GM21390 (cell line): ENCODE measurements around the gene NGDN.

ENCODE experiments used
- ATAC-seq: cut with Tn5 transposase; IDR thresholded peaks from one replicate; pipeline ENCODE4 v1.9.1; 2021; ENCODE audit not compliant: unreplicated experiment

The NGDN gene

GRCh38 chr14:23468704-23469126, 788 bp upstream of the NGDN start:
- ATAC-seq = no peak

GRCh38 chr14:23469906-23470403, 452 bp downstream of the NGDN start:
- no peak for ATAC-seq

DNA sequence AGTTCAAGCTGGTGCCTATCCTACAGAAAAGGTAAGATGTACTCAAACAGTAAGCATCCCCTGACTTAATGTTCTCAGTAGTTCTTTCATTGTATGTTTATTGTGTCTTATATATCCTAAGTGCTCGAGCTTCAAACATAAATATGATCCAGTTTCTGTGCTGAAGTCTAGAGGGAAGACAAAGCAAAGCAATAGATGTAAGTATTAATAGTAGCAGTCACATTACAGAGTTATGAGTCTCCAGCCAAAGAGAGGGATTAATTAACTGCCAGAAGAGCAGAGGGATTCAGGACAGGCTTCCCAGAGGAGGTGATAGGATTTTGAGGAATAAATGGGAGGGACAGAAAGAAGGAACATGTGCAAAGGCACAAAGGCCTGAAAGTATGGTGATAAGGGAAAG, 1.4 kb downstream of the NGDN start:
- no peak for ATAC-seq

DNA sequence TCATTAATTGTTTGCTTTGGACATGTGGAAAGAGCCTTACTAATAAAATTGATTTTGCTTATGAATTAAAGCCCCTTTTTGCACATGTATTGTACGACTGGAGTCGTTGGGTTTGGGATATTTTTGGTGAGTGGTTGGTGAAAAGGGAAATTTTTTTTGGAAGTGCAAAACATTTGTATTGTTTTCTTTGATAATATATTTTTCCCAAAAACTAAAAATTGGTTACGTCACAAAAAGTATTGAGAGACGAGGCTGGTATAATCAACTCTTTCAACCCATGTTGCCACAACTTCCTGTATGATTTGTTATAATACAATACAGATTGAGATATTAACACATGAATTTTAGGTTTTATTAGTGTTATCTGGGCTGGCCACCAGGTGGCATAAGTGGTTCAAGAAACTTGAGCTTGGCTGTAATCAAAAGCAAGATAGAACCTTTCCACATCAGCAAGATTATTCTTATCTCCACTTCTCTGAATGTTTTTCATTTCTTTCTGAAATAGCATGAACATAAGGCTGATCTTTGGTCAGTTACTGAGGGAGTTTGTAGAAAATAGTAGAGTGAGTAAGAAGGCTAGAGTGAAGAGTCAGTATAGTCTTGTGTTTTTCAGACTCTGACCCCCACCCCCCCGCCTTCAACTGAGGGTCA, 8.7 kb downstream of the NGDN start:
- ATAC-seq = no peak

DNA sequence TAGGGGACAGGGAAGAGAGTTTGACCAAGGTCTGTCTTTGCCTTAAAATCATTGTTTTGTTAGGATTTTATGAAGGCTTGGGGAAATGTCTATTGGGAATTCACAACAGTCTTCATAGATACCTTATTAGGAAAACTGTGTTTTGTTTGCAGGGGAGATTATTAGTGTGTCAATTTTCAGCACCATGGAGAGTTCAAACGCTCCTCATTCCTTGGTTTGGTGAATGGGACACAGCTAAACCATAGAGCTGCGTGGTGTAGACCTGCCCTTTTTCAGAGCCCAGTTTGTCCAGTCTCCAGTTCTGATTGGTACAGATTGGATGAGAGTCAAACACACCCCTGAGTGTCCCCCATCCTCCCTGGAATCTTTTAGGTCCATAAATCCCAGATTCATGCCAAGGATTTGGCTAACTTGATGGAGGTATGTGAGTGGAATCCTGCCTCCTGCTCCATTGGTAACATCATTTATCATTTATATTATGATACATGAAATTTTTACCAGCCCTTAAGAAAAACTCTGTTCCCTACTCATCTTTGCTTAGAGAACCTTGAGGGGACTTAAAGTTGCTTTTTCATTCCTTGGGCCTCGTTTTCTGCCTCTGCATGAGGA, 12.0 kb downstream of the NGDN start:
- ATAC-seq = no peak

- ATAC-seq = no peak
Observed at GRCh38 chr14:23481979-23482822, 12.7 kb downstream of the NGDN start.

DNA sequence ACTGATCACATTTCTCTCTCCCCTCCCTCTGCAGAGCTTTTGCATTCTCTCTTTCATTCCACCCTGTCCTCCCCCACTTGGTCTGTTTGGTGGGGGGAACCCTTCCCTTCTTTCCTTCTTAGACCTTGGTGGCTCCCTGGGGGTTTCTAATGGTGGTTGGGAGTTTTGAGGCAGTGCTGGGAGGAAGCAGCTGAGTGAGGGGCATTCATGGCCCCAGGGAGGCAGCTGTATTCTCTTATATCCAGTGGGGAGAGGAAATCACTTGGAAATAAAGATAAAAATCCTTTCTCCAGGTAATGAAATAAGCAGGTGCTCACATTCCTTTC, 13.3 kb downstream of the NGDN start:
- no peak for ATAC-seq

- ATAC-seq = no peak
Observed at GRCh38 chr14:23483236-23483854, 13.8 kb downstream of the NGDN start.

GRCh38 chr14:23485326-23485725, 15.8 kb downstream of the NGDN start:
- no peak for ATAC-seq

DNA sequence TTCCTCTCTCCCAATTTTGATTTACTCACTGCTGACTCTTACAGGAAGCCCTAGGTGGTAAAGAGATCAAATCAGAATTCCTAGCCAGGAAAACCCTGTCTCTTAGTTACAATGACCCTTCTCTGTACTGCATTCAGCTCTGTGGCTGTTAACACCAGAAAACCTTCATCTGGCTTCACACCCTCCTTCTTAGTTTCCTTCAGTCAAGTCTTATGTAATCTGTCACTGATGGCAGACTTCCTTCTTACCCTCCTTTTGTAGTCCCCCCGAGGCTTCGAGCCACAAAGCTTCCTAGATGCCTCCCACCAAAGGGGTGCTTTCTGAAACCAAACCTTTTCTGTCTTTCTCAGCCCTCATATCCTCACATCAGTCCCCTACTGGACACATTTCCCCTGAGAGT, 16.5 kb downstream of the NGDN start:
- ATAC-seq = no peak

DNA sequence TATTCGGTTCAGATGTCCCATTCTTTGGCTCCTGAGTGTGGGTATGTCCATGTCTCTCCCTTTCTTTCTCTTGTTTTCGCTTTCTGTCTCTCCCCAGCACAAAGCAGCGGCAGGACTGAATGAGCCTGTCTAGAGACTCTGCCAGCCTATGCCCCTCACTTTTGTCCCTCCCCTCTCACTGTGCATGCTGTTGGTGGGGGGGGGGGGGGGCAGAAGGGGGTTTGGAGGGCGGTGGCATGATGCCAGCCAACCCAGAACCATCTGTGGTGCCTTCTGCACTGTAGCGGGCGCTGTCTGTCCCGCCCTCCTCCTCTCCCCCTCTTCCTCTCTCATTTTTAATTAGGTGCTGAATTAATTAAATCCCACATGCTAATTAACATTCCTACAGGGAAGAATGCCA, 17.7 kb downstream of the NGDN start:
- no peak for ATAC-seq

DNA sequence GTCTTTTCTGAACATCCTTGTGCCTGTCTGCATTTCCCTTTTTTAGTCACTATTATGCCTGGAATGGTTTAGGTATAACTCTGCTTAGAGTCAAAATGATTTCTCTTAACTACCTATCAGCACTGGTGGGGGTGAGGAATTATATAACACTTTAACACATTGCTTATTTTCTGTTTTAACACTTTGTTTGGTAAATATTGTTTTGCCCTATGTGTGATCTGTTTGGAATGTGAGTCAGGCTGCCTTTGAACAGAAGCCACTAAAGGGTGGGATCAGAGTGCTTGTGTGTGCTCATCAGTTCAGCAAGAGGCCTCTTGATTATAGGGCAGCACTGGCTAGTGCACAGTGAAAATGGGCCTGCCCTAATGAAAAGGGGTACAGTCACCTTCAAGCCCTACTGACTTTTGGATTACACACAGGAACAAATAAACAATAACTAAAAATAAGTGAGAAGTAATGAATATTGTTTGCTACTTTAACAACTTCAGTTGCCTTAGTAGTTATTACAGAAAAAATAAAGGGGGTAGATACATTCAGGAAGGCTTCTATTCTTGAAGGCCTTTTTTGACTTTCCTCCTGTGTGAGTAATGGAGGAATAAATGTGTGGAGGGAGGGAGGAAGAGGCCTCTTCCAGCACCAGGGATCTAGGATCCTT, 23.2 kb downstream of the NGDN start:
- no peak for ATAC-seq

DNA sequence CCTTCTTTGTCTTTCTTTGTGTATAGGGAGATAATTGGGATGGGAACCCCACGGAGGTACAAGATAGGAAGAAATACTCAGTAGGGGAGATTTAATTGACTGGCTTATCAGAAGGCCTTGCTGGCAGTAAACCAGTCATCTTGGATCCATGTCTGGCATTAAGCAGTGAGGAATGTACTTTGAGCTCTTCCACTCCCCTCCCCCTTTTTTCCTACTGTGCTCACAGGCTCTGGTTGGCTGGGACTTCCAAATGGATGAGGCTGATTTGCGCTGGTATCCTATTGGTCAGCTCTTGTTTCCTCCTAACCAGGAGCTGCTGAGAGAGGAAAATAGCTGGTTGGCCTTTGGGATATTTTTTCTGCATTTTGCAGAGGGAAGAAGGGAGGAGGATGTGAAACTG, 24.7 kb downstream of the NGDN start:
- no peak for ATAC-seq

DNA sequence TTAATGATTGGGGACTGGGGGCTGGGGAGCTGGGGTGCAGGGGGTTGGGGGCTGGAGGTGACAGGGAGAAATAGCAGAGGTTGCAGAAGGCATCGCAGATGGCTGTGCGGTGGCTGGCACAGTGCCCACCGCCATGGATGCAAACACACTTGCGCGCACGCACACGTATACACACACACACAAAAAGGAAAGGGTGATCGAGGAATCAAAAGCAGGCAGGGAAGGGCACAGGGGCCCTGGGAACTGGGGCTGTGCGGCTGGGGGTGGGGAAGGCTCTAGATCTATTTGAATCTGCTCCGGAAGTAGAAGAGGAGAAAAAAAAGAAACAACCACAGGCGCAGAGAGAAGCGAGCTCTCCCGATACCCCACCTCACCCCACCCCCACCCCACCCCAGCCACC, 42.7 kb downstream of the NGDN start:
- no peak for ATAC-seq

- no peak for ATAC-seq
Observed at GRCh38 chr14:23513005-23513817, 43.7 kb downstream of the NGDN start.

DNA sequence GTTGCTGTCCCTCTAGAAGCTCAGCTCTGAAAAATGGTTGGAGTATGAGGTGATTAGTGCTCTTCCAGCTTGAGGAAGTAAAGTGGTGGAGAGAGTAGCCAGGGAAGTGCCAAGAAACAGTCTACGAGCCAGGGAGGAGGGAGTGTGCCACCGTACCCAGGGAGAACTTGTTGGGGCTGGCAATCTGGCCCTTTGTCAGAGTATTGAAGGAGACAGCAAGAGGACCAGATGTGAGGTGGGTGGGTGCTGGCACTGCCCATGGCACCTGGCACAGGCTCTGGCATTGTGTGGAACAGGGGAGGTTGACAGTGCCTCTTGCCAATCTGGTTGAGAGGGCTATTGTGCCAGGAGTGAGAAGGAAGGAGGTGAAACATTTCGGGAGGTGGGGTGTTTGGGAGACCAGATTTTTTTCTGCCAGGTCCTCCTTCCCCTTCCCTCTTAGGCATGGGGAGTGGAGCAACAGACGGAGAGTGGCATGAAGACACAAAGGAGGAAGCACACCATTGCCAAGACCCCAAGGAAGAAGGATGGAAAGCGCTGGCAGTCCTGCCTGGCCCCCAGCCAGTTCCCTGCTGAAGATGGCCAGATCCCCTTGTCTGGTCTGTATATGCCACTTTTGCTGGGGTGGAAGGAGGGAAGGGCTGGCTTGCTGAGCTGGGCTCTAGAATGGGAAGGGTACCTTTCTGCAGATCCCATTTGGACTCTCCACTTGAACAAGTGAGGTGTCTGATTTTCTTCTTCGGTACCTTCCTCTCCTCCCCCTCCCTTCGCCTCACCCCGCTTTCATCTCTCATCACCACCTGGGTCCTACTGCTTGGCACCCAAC, 44.5 kb downstream of the NGDN start:
- no peak for ATAC-seq

DNA sequence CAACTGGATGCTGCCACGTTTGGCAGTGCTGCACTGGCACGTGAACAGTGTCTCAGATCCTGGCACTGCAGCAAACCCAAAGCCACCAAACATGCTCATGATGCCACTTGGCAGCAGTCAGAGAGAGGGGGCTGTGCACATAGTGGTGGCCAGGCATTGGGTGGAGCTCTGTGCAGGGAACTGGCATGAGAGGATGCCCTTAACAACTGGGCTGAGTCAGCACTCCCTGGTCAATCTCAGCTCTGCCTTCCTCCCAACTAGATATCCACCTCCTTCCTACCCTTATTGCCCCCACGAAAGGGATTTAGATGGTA, 45.1 kb downstream of the NGDN start:
- no peak for ATAC-seq

DNA sequence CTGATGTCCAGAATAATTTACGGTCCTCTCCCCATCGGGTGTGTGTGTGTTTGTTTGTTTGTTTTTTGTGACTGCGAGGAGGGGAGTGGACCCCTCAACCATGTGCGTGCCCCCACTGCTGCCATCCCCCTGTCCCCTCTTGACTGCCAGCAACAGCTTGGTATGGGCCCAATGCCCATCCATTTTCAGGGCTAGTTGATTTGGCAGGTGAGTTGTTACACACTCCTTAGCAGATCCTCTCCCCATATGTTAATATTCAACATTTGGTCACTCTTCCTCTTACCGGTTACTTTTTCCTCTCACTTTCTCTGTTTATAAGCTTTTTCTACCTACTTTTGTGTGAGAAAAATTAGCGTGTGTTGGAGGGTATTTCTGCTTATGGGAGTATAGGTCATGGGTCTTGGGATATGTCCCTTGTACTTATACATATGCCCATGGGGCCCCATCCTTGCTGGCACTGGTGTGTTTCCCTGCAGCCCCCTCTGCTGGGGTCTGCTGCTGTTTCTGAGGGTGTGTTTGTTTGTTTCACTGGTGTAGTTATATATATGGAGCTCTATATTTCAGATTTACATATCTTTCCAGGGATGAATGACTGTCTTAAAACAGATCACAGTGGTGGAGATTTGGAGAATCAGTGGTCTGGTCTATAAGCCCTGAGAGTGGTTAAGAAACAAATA, 48.3 kb downstream of the NGDN start:
- no peak for ATAC-seq

- no peak for ATAC-seq
Observed at GRCh38 chr14:23518709-23519108, 49.2 kb downstream of the NGDN start.
